ENCODE measurements around the gene SYNGR4. TPM values are rescaled to one million over a fixed set of nuclear protein-coding genes. Genes with fewer than 3 reads are reported as not detected.
A peak's percentile ranks its signal among the peaks of the same experiment; 100 is the strongest.

SYNGR4 gene
- total RNA-seq, 4 donors from 2014 or later = not detected

- H3K27me3 ChIP-seq = peaks cover 4 to 38% of the 10 kb centered on the region in 2 donors
Measured at GRCh38 chr19:48396824-48397176, 32.6 kb downstream of the SYNGR4 start.

GRCh38 chr19:48397263-48398101, 33.3 kb downstream of the SYNGR4 start:
- Histone ChIP-seq H3K36me3 (no peaks in the 10 kb centered on the region), H3K4me1 (peaks cover 0 to 23% (median 14%) of the 10 kb centered on the region in 4 donors), H3K9me3 (no peaks in the 10 kb centered on the region), H3K27me3 (peaks cover 4 to 38% of the 10 kb centered on the region in 2 donors), H3K27ac (no peak overlapping the region), H3K4me3 (peak overlapping the region; percentile 23 to 62 (median 48))
- no peak for DNase-seq
- TF ChIP-seq CTCF (IDR thresholded peaks at IDR 0.05) (no peak), POLR2A (IDR thresholded peaks at IDR 0.05) (no peak)

More at GRCh38 chr19:48396824-48397176, 32.6 kb downstream of the SYNGR4 start:
- Histone ChIP-seq H3K9me3 (no peaks in the 10 kb centered on the region), H3K27ac (no peak overlapping the region), H3K4me1 (peaks cover 0 to 23% (median 14%) of the 10 kb centered on the region in 4 donors), H3K4me3 (no peak overlapping the region), H3K36me3 (no peaks in the 10 kb centered on the region)
- TF ChIP-seq CTCF (IDR thresholded peaks at IDR 0.05) = no peak
- TF ChIP-seq POLR2A (IDR thresholded peaks at IDR 0.05) = no peak
- DNase-seq = no peak

- peaks cover 0 to 23% (median 14%) of the 10 kb centered on the region in 4 donors for H3K4me1 ChIP-seq
- H3K9me3 ChIP-seq = no peaks in the 10 kb centered on the region
- peak overlapping the region in 2 of 4 donors; percentile 64 to 76 for H3K27ac ChIP-seq
- H3K27me3 ChIP-seq = peaks cover 4 to 38% of the 10 kb centered on the region in 2 donors
- H3K36me3 ChIP-seq = no peaks in the 10 kb centered on the region
- peak in 1 of 3 donors; percentile 51 for DNase-seq
- peak overlapping the region; percentile 23 to 62 (median 48) for H3K4me3 ChIP-seq
- no peak for TF ChIP-seq POLR2A (IDR thresholded peaks at IDR 0.05)
Measured at GRCh38 chr19:48398102-48398374, 33.9 kb downstream of the SYNGR4 start.

GRCh38 chr19:48398375-48399235, 34.4 kb downstream of the SYNGR4 start:
- Histone ChIP-seq H3K4me3 (peak overlapping the region; percentile 31 to 62 (median 48)), H3K4me1 (peaks cover 0 to 19% (median 13%) of the 10 kb centered on the region in 4 donors), H3K27ac (peak overlapping the region in 3 of 4 donors; percentile 35 to 76 (median 64)), H3K9me3 (no peaks in the 10 kb centered on the region), H3K36me3 (no peaks in the 10 kb centered on the region), H3K27me3 (peaks cover 4 to 34% of the 10 kb centered on the region in 2 donors)
- peak; percentile 78 to 93 (median 90) for DNase-seq
- TF ChIP-seq POLR2A (IDR thresholded peaks at IDR 0.05) (peak in 1 of 2 donors; percentile 20), CTCF (IDR thresholded peaks at IDR 0.05) (no peak)

- no peaks in the 10 kb centered on the region for H3K36me3 ChIP-seq
- peaks cover 0 to 19% of the 10 kb centered on the region in 2 donors for H3K27me3 ChIP-seq
- H3K4me3 ChIP-seq = no peak overlapping the region
- H3K27ac ChIP-seq = peak overlapping the region in 1 of 4 donors; percentile 76
- no peak for TF ChIP-seq POLR2A (IDR thresholded peaks at IDR 0.05)
- no peak for TF ChIP-seq CTCF (IDR thresholded peaks at IDR 0.05)
- peaks cover 0 to 8% (median 4%) of the 10 kb centered on the region in 4 donors for H3K4me1 ChIP-seq
- H3K9me3 ChIP-seq = no peaks in the 10 kb centered on the region
- DNase-seq = peak in 2 of 3 donors; percentile 37 to 73
Measured at GRCh38 chr19:48400018-48400742, 36.0 kb downstream of the SYNGR4 start.

All from Peyer's patch (tissue), 4 donors.